Osteoblast (primary cell): ENCODE measurements around the gene UNC13A. TPM values are rescaled to one million over a fixed set of nuclear protein-coding genes. Genes with fewer than 3 reads are reported as not detected.

Experiments used
- DNase-seq: peaks from one replicate; pipeline ENCODE4 v3.0.0; 2011; ENCODE audit warnings: low spot score, mixed read lengths; ENCODE audit not compliant: insufficient read length; ENCODE audit errors: missing footprints
- H2AFZ ChIP-seq: 2 replicates; pipeline ENCODE4 v1.6.0; 2011; ENCODE audit warnings: mild to moderate bottlenecking, low read length
- H3K27ac ChIP-seq: 2 replicates; pipeline ENCODE4 v1.5.1; 2011; ENCODE audit warnings: mild to moderate bottlenecking, low read depth, low read length, moderate library complexity
- H3K27me3 ChIP-seq: 2 replicates; pipeline ENCODE4 v1.6.0; 2012; ENCODE audit warnings: mild to moderate bottlenecking, control low read depth, inconsistent platforms, low read length, moderate library complexity; ENCODE audit not compliant: insufficient read depth
- H3K36me3 ChIP-seq: 2 replicates; pipeline ENCODE4 v1.5.1; 2011; ENCODE audit warnings: mild to moderate bottlenecking, low read length, control low read depth, moderate library complexity; ENCODE audit not compliant: insufficient read depth
- H3K4me1 ChIP-seq: 2 replicates; pipeline ENCODE4 v1.5.1; 2011; ENCODE audit warnings: mild to moderate bottlenecking, low read length, control low read depth, moderate library complexity; ENCODE audit not compliant: insufficient read depth
- H3K4me2 ChIP-seq: 2 replicates; pipeline ENCODE4 v1.6.0; 2011; ENCODE audit warnings: mild to moderate bottlenecking, low read length; ENCODE audit not compliant: insufficient read depth
- H3K4me3 ChIP-seq: fragments of 200-600 bp; sonication (generic); 3 replicates; pipeline ENCODE4 v1.5.1; 2012; ENCODE audit warnings: mild to moderate bottlenecking, low read length, inconsistent platforms; ENCODE audit not compliant: insufficient read depth
- H3K79me2 ChIP-seq: 2 replicates; pipeline ENCODE4 v1.6.0; 2012; ENCODE audit warnings: mild to moderate bottlenecking, low read length, control low read depth, inconsistent platforms; ENCODE audit not compliant: insufficient read depth
- H3K9me3 ChIP-seq: 2 replicates; pipeline ENCODE4 v1.5.1; 2011; ENCODE audit warnings: low read depth, low read length, control low read depth
- H4K20me1 ChIP-seq: 2 replicates; pipeline ENCODE4 v1.6.0; 2012; ENCODE audit warnings: mild to moderate bottlenecking, low read length, control low read depth; ENCODE audit not compliant: insufficient read depth
- total RNA-seq: library from RNA; depleted of rRNA; stranded (reverse); fragments of >200 nt; gene quantifications from 2 replicates; pipeline ENCODE4 v1.2.3, GENCODE V29; 2012
- TF ChIP-seq, protein P1 (sequence below): IDR thresholded peaks from 2 replicates; pipeline ENCODE4 v1.5.1; 2011; ENCODE audit warnings: mild to moderate bottlenecking, low read depth, low read length, moderate library complexity; ENCODE audit errors: extremely low read depth

Gene UNC13A
- total RNA-seq, 1 donor: under 0.01 TPM

GRCh38 chr19:17562097-17562496 is 126.1 kb downstream of the UNC13A start:
- DNase-seq: no peak
- H4K20me1 ChIP-seq: no peaks in the 10 kb centered on the region
- H3K4me3 ChIP-seq: no peak overlapping the region
- H2AFZ ChIP-seq: no peak overlapping the region
- TF ChIP-seq, protein P1, sequence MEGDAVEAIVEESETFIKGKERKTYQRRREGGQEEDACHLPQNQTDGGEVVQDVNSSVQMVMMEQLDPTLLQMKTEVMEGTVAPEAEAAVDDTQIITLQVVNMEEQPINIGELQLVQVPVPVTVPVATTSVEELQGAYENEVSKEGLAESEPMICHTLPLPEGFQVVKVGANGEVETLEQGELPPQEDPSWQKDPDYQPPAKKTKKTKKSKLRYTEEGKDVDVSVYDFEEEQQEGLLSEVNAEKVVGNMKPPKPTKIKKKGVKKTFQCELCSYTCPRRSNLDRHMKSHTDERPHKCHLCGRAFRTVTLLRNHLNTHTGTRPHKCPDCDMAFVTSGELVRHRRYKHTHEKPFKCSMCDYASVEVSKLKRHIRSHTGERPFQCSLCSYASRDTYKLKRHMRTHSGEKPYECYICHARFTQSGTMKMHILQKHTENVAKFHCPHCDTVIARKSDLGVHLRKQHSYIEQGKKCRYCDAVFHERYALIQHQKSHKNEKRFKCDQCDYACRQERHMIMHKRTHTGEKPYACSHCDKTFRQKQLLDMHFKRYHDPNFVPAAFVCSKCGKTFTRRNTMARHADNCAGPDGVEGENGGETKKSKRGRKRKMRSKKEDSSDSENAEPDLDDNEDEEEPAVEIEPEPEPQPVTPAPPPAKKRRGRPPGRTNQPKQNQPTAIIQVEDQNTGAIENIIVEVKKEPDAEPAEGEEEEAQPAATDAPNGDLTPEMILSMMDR: no peak
- H3K4me1 ChIP-seq: peaks cover 17% of the 10 kb centered on the region
- peaks cover 52% of the 10 kb centered on the region for H3K79me2 ChIP-seq
- H3K27ac ChIP-seq: no peak overlapping the region
- no peaks in the 10 kb centered on the region for H3K27me3 ChIP-seq
- no peaks in the 10 kb centered on the region for H3K9me3 ChIP-seq
- peaks cover 66% of the 10 kb centered on the region for H3K36me3 ChIP-seq
- no peak overlapping the region for H3K4me2 ChIP-seq

DNA sequence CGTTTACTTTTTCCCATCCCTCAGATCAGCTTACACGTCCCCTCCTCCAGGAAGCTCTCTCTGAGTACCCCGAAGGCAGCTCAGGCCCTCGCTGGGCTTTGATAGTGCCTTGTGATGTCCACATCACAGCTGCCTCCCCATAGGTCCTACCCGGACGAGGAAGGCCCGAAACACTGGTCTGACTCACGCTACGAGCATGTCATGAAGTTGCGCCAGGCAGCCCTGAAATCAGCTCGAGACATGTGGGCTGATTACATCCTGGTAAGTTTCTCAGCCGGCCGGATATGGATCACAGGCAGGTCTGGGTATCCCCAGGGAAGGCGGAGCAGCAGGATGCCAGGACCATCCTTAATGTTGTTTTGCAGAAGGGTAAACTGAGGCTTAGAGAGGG is 128.0 kb downstream of the UNC13A start:
- Histone ChIP-seq H3K9me3 (no peaks in the 10 kb centered on the region), H3K27ac (peak overlapping the region; percentile 93), H3K79me2 (peaks cover 58% of the 10 kb centered on the region), H3K4me1 (peaks cover 26% of the 10 kb centered on the region), H3K4me2 (no peak overlapping the region), H3K36me3 (peaks cover 51% of the 10 kb centered on the region), H4K20me1 (no peaks in the 10 kb centered on the region), H2AFZ (peak overlapping the region; percentile 64), H3K4me3 (no peak overlapping the region), H3K27me3 (no peaks in the 10 kb centered on the region)
- DNase-seq: peak; percentile 98
- TF ChIP-seq, protein P1: no peak

- Histone ChIP-seq H3K27ac (no peak overlapping the region), H3K9me3 (no peaks in the 10 kb centered on the region), H2AFZ (no peak overlapping the region), H4K20me1 (no peaks in the 10 kb centered on the region), H3K27me3 (no peaks in the 10 kb centered on the region), H3K36me3 (peaks cover 33% of the 10 kb centered on the region), H3K4me2 (no peak overlapping the region), H3K4me1 (peaks cover 43% of the 10 kb centered on the region), H3K4me3 (no peak overlapping the region), H3K79me2 (peaks cover 42% of the 10 kb centered on the region)
- DNase-seq: no peak
- TF ChIP-seq, protein P1: no peak
These were observed 130.7 kb downstream of the UNC13A start for GRCh38 chr19:17557466-17557865.

DNA sequence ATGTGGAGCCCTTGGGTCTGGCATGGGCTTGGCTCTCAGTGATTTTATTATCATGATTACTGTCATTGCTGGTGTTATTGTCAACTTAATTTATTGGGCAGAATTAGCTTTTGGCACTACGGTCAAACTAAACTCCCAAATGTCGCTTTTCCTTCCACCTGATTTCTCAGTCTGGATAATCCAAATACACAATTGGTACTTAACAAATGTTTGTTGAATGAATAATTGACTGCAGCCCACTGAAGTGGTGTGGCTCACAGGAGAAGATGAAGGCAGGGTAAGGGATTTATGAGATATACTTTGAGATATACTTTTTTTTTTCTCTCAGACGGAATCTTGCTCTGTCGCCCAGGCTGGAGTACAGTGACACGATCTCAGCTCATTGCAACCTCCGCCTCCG is 131.2 kb downstream of the UNC13A start:
- Histone ChIP-seq H4K20me1 (no peaks in the 10 kb centered on the region), H3K4me2 (peak overlapping the region; percentile 83), H3K4me3 (peak overlapping the region; percentile 93), H2AFZ (no peak overlapping the region), H3K4me1 (peaks cover 43% of the 10 kb centered on the region), H3K9me3 (no peaks in the 10 kb centered on the region), H3K27me3 (no peaks in the 10 kb centered on the region), H3K36me3 (peaks cover 28% of the 10 kb centered on the region), H3K79me2 (peaks cover 37% of the 10 kb centered on the region), H3K27ac (no peak overlapping the region)
- TF ChIP-seq, protein P1: no peak
- no peak for DNase-seq
